GM12878 (cell line): ENCODE data around the gene MCAT. TPM values are rescaled to one million over a fixed set of nuclear protein-coding genes. Genes with fewer than 3 reads are reported as not detected.

Source experiments
- ATF7 ChIP-seq: fragments of 450-650 bp; IDR thresholded peaks from 2 replicates; pipeline ENCODE4 v1.6.1; 2016; ENCODE audit warnings: low read depth, mild to moderate bottlenecking
- CREB1 ChIP-seq: IDR thresholded peaks from 2 replicates; pipeline ENCODE4 v1.6.1; 2012; ENCODE audit warnings: low read depth, mild to moderate bottlenecking, inconsistent platforms
- CREM ChIP-seq: IDR thresholded peaks from 2 replicates; pipeline ENCODE4 v1.6.1; 2014; ENCODE audit warnings: antibody characterized with exemption, low read depth
- DPF2 ChIP-seq: fragments of 450-650 bp; IDR thresholded peaks from 2 replicates; pipeline ENCODE4 v1.6.1; 2017; ENCODE audit warnings: mild to moderate bottlenecking
- EED ChIP-seq: sonication (generic); IDR thresholded peaks from 2 replicates; pipeline ENCODE4 v1.6.1; 2016; ENCODE audit warnings: antibody characterized with exemption, low read depth
- EGR1 ChIP-seq, 2 experiments: IDR thresholded peaks; 1 replicate in 1 of 2; 2 replicates in 1 of 2; pipeline ENCODE4 v1.6.1; 2011 to 2012; ENCODE audit warnings: low read depth in 2 of 2, low read length in 2 of 2, borderline replicate concordance in 1 of 2, mild to moderate bottlenecking in 1 of 2, moderate library complexity in 1 of 2
- GABPA ChIP-seq: IDR thresholded peaks from 2 replicates; pipeline ENCODE4 v1.6.1; 2014; ENCODE audit warnings: antibody characterized with exemption, low read depth, mild to moderate bottlenecking, inconsistent platforms
- IKZF1 ChIP-seq: fragments of 450-650 bp; conservative IDR thresholded peaks from 2 replicates; pipeline ENCODE4 v1.6.1; 2017; ENCODE audit warnings: antibody characterized with exemption, mild to moderate bottlenecking
- IKZF2 ChIP-seq, 2 experiments: fragments of 450-650 bp; IDR thresholded peaks; 2 replicates each; pipeline ENCODE4 v1.6.1; 2017; ENCODE audit warnings: mild to moderate bottlenecking in 2 of 2, moderate library complexity in 2 of 2
- MEF2A ChIP-seq: IDR thresholded peaks from 2 replicates; pipeline ENCODE4 v1.6.1; 2011; ENCODE audit warnings: low read depth, mild to moderate bottlenecking, low read length, moderate library complexity; ENCODE audit not compliant: insufficient read depth
- NFYB ChIP-seq: IDR thresholded peaks from 2 replicates; pipeline ENCODE4 v1.6.1; 2011; ENCODE audit warnings: low read depth, mild to moderate bottlenecking, low read length, improper control_type of control experiment, moderate library complexity; ENCODE audit not compliant: insufficient read depth
- RB1 ChIP-seq: fragments of 450-650 bp; formaldehyde crosslinking; IDR thresholded peaks from 2 replicates; pipeline ENCODE4 v1.6.1; 2017; ENCODE audit warnings: mild to moderate bottlenecking, borderline replicate concordance
- RUNX3 ChIP-seq: IDR thresholded peaks from 2 replicates; pipeline ENCODE4 v1.6.1; 2012; ENCODE audit warnings: low read length, inconsistent platforms
- polyA plus RNA-seq, 11 experiments: library from polyadenylated mRNA; depleted of rRNA in 4 of 11; unstranded in 6 of 11; stranded (reverse) in 5 of 11; fragments of >200 nt; fragmentation: Nextera tagmentation in 4 of 11; fragmentation: Illumina TruSeq in 1 of 11; extraction: Ambion mirVana in 4 of 11; extraction: Trizol in 1 of 11; gene quantifications; 1 replicate in 1 of 11; 2 replicates in 10 of 11; pipeline versions ENCODE4 v1.2.1 to v1.2.3, GENCODE V29; 2011 to 2016; ENCODE audit warnings: inconsistent platforms in 2 of 11, missing spikeins in 2 of 11, low read depth in 1 of 11
- total RNA-seq, 4 experiments: library from RNA; depleted of rRNA in 3 of 4; stranded (reverse); fragments of >200 nt in 3 of 4; fragmentation: Illumina TruSeq in 1 of 4; extraction: Trizol in 1 of 4; gene quantifications; 2 replicates each; pipeline versions ENCODE4 v1.2.1 to v1.2.3, GENCODE V29; 2013 to 2021
- TF ChIP-seq, protein P1 (sequence below): fragments of 150-350 bp; IDR thresholded peaks from 2 replicates; pipeline ENCODE4 v1.6.1; 2016; ENCODE audit warnings: low read depth, low read length
- TF ChIP-seq, protein P2 (sequence below): IDR thresholded peaks from 2 replicates; pipeline ENCODE4 v1.6.1; 2012; ENCODE audit warnings: low read length, inconsistent platforms

MCAT gene
- total and polyA plus RNA-seq, 10 of the 15 experiments (the other 5 are each of a cell fraction or from before 2014, with no cell fraction given) = 3.6 to 29.1 (median 19.3) TPM

DNA sequence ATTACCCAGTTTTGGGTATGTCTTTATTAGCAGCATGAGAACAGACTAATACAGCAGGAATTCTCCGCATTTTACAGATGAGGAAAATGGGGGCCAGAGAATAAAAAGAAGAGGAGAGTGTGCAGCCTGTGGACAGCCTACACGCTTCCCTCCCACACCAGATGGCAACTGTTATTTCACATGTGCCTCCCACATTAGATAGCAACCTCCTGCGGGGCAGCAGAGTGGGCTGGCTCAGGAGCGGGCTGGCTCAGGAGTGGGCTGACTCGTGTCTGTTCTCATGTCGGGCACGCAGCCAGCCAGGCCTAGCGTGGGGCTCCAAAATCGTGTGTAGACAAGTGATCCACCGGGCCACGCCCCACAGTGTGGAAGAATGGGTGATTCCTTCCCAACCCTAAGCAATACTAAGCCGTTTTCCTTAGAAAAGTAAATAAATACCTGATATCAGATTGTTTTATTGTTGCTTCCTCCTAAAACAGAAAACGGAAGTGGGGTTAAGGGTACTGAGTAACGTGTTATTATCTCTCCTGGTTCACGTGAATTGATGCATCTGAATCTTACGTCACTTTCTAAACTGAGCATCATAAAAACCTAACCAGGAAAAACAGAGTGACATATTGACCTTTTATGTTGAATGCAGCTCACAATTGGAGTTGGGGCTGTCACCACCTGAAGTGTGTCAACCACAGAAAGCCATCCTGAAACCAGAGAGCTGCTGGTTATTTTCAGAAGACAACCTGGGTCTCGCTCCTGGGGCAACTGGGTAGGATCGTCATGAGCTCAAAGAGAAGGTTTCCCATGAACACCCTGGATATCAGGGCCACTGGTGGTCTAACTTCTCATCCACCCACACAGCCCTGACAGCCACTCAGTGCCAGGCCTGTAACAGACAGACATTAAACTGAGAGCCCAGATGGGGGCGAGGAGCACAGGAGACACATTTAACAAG, 57.3 kb downstream of the MCAT start (continued):
- TF ChIP-seq EED (peak; percentile 80), GABPA (0 out of 2 replicates have a peak, but pooled peaks have one; percentile 41), IKZF1 (peak; percentile 69), RUNX3 (peak; percentile 88), CREB1 (peak; percentile 86; the same call in 1 of the 2 replicates), CREM (peak; percentile 70; the same call in 1 of the 2 replicates), RB1 (no peak), DPF2 (0 out of 2 replicates have a peak, but pooled peaks have one; percentile 8), NFYB (no peak), ATF7 (peak; percentile 82), EGR1 (IDR thresholded peaks at IDR 0.05; ENCODE audit: borderline replicate concordance in 1 of 2, low read depth in 2 of 2, low read length in 2 of 2) (peak in 1 of 2 experiments; percentile 59; a peak in 1 of 3 replicates), IKZF2 (IDR thresholded peaks at IDR 0.05) (peak; percentile 63 to 65; a peak in 2 of 4 replicates), MEF2A (peak; percentile 71; the same call in 1 of the 2 replicates)
- TF ChIP-seq, protein P1, sequence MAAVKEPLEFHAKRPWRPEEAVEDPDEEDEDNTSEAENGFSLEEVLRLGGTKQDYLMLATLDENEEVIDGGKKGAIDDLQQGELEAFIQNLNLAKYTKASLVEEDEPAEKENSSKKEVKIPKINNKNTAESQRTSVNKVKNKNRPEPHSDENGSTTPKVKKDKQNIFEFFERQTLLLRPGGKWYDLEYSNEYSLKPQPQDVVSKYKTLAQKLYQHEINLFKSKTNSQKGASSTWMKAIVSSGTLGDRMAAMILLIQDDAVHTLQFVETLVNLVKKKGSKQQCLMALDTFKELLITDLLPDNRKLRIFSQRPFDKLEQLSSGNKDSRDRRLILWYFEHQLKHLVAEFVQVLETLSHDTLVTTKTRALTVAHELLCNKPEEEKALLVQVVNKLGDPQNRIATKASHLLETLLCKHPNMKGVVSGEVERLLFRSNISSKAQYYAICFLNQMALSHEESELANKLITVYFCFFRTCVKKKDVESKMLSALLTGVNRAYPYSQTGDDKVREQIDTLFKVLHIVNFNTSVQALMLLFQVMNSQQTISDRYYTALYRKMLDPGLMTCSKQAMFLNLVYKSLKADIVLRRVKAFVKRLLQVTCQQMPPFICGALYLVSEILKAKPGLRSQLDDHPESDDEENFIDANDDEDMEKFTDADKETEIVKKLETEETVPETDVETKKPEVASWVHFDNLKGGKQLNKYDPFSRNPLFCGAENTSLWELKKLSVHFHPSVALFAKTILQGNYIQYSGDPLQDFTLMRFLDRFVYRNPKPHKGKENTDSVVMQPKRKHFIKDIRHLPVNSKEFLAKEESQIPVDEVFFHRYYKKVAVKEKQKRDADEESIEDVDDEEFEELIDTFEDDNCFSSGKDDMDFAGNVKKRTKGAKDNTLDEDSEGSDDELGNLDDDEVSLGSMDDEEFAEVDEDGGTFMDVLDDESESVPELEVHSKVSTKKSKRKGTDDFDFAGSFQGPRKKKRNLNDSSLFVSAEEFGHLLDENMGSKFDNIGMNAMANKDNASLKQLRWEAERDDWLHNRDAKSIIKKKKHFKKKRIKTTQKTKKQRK = no peak
- TF ChIP-seq, protein P2, sequence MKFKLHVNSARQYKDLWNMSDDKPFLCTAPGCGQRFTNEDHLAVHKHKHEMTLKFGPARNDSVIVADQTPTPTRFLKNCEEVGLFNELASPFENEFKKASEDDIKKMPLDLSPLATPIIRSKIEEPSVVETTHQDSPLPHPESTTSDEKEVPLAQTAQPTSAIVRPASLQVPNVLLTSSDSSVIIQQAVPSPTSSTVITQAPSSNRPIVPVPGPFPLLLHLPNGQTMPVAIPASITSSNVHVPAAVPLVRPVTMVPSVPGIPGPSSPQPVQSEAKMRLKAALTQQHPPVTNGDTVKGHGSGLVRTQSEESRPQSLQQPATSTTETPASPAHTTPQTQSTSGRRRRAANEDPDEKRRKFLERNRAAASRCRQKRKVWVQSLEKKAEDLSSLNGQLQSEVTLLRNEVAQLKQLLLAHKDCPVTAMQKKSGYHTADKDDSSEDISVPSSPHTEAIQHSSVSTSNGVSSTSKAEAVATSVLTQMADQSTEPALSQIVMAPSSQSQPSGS = peak; percentile 70; the same call in 1 of the 2 replicates

Other genes starting within 250 kb of the MCAT start
- 26.4 and 27.5 TPM in 2 replicates for gene PACSIN2, start 128.2 kb downstream of the MCAT start, total RNA-seq (2014; rRNA removed)
- 42.1 and 45.9 TPM in 2 replicates for gene PACSIN2, start 128.2 kb downstream of the MCAT start, total RNA-seq (2014; rRNA removed; fragmentation: Illumina TruSeq; extraction: Trizol)
- 78.7 and 80.6 TPM in 2 replicates for gene PACSIN2, start 128.2 kb downstream of the MCAT start, total RNA-seq (2021)
- 57.4 and 67.7 TPM in 2 replicates for gene PACSIN2, start 128.2 kb downstream of the MCAT start, polyA plus RNA-seq (2011; rRNA removed)
- gene PACSIN2, start 128.2 kb downstream of the MCAT start, polyA plus RNA-seq (2014; fragmentation: Illumina TruSeq; extraction: Trizol) = 36.0 and 47.4 TPM in 2 replicates
- gene PACSIN2, start 128.2 kb downstream of the MCAT start, polyA plus RNA-seq (2014; fragmentation: Nextera tagmentation; extraction: Ambion mirVana) = 1 to 10 TPM in 1 of 2 experiments, under 1 TPM in 1; 0.93 to 1.6 TPM
- 53.9 and 60.0 TPM in 2 replicates for gene PACSIN2, start 128.2 kb downstream of the MCAT start, polyA plus RNA-seq (2014; rRNA removed)
- gene PACSIN2, start 128.2 kb downstream of the MCAT start, polyA plus RNA-seq (2016; fragmentation: Nextera tagmentation; extraction: Ambion mirVana) = 10 to 100 TPM; 46.3 to 49.5 TPM
- 2.8 and 3.4 TPM in 2 replicates for gene TTLL1, start 54.0 kb downstream of the MCAT start, total RNA-seq (2014; rRNA removed)
- 3.7 and 3.8 TPM in 2 replicates for gene TTLL1, start 54.0 kb downstream of the MCAT start, total RNA-seq (2014; rRNA removed; fragmentation: Illumina TruSeq; extraction: Trizol)
- 2.6 and 3.5 TPM in 2 replicates for gene TTLL1, start 54.0 kb downstream of the MCAT start, total RNA-seq (2021)
- gene TTLL1, start 54.0 kb downstream of the MCAT start, polyA plus RNA-seq (2011; rRNA removed) = 2.2 TPM in 2 replicates
- gene TTLL1, start 54.0 kb downstream of the MCAT start, polyA plus RNA-seq (2014; fragmentation: Illumina TruSeq; extraction: Trizol) = 4.8 and 5.6 TPM in 2 replicates
- under 1 TPM; 0.39 to 0.80 TPM for gene TTLL1, start 54.0 kb downstream of the MCAT start, polyA plus RNA-seq (2014; fragmentation: Nextera tagmentation; extraction: Ambion mirVana)
- gene TTLL1, start 54.0 kb downstream of the MCAT start, polyA plus RNA-seq (2014; rRNA removed) = 4.5 and 4.9 TPM in 2 replicates
- gene TTLL1, start 54.0 kb downstream of the MCAT start, polyA plus RNA-seq (2016; fragmentation: Nextera tagmentation; extraction: Ambion mirVana) = 1 to 10 TPM; 3.9 to 4.4 TPM
- gene BIK, start 32.6 kb downstream of the MCAT start, total RNA-seq (2014; rRNA removed) = 9.8 and 10.5 TPM in 2 replicates
- 2.7 TPM in 2 replicates for gene BIK, start 32.6 kb downstream of the MCAT start, total RNA-seq (2014; rRNA removed; fragmentation: Illumina TruSeq; extraction: Trizol)
- gene BIK, start 32.6 kb downstream of the MCAT start, total RNA-seq (2021) = 6.3 and 8.0 TPM in 2 replicates
- 0.16 and 0.33 TPM in 2 replicates for gene BIK, start 32.6 kb downstream of the MCAT start, polyA plus RNA-seq (2011; rRNA removed)
- 1.6 TPM in 1 of 2 replicates, not detected in the other for gene BIK, start 32.6 kb downstream of the MCAT start, polyA plus RNA-seq (2014; fragmentation: Illumina TruSeq; extraction: Trizol)
- 1 to 10 TPM; 1.4 to 1.5 TPM for gene BIK, start 32.6 kb downstream of the MCAT start, polyA plus RNA-seq (2014; fragmentation: Nextera tagmentation; extraction: Ambion mirVana)
- gene BIK, start 32.6 kb downstream of the MCAT start, polyA plus RNA-seq (2014; rRNA removed) = 7.5 TPM in 2 replicates
- gene BIK, start 32.6 kb downstream of the MCAT start, polyA plus RNA-seq (2016; fragmentation: Nextera tagmentation; extraction: Ambion mirVana) = 1 to 10 TPM; 5.1 to 5.6 TPM
- 41.3 and 50.5 TPM in 2 replicates for gene TSPO, start 8.2 kb upstream of the MCAT start, total RNA-seq (2014; rRNA removed)
- 4.9 and 6.6 TPM in 2 replicates for gene TSPO, start 8.2 kb upstream of the MCAT start, total RNA-seq (2014; rRNA removed; fragmentation: Illumina TruSeq; extraction: Trizol)
- 25.8 and 31.6 TPM in 2 replicates for gene TSPO, start 8.2 kb upstream of the MCAT start, total RNA-seq (2021)
- 6.1 and 11.7 TPM in 2 replicates for gene TSPO, start 8.2 kb upstream of the MCAT start, polyA plus RNA-seq (2011; rRNA removed)
- gene TSPO, start 8.2 kb upstream of the MCAT start, polyA plus RNA-seq (2014; fragmentation: Illumina TruSeq; extraction: Trizol) = 1.4 TPM in 1 of 2 replicates, not detected in the other
- 1 to 10 TPM; 1.8 to 3.4 TPM for gene TSPO, start 8.2 kb upstream of the MCAT start, polyA plus RNA-seq (2014; fragmentation: Nextera tagmentation; extraction: Ambion mirVana)
- gene TSPO, start 8.2 kb upstream of the MCAT start, polyA plus RNA-seq (2014; rRNA removed) = 41.1 and 46.8 TPM in 2 replicates
- gene TSPO, start 8.2 kb upstream of the MCAT start, polyA plus RNA-seq (2016; fragmentation: Nextera tagmentation; extraction: Ambion mirVana) = 10 to 100 TPM; 27.1 to 30.8 TPM
- 79.5 and 89.8 TPM in 2 replicates for gene TTLL12, start 43.7 kb upstream of the MCAT start, total RNA-seq (2014; rRNA removed)
- gene TTLL12, start 43.7 kb upstream of the MCAT start, total RNA-seq (2014; rRNA removed; fragmentation: Illumina TruSeq; extraction: Trizol) = 17.7 and 22.3 TPM in 2 replicates
- gene TTLL12, start 43.7 kb upstream of the MCAT start, total RNA-seq (2021) = 65.6 and 66.6 TPM in 2 replicates
- 4.9 and 14.9 TPM in 2 replicates for gene TTLL12, start 43.7 kb upstream of the MCAT start, polyA plus RNA-seq (2011; rRNA removed)
- gene TTLL12, start 43.7 kb upstream of the MCAT start, polyA plus RNA-seq (2014; fragmentation: Illumina TruSeq; extraction: Trizol) = 6.8 and 26.6 TPM in 2 replicates
- gene TTLL12, start 43.7 kb upstream of the MCAT start, polyA plus RNA-seq (2014; fragmentation: Nextera tagmentation; extraction: Ambion mirVana) = 1 to 10 TPM in 1 of 2 experiments, under 1 TPM in 1; 1.00 to 3.0 TPM
- 50.5 and 58.7 TPM in 2 replicates for gene TTLL12, start 43.7 kb upstream of the MCAT start, polyA plus RNA-seq (2014; rRNA removed)
- 10 to 100 TPM; 66.1 to 83.6 TPM for gene TTLL12, start 43.7 kb upstream of the MCAT start, polyA plus RNA-seq (2016; fragmentation: Nextera tagmentation; extraction: Ambion mirVana)
- gene SCUBE1, start 200.0 kb upstream of the MCAT start, total RNA-seq (2014; rRNA removed) = not detected in 2 replicates
- not detected in 2 replicates for gene SCUBE1, start 200.0 kb upstream of the MCAT start, total RNA-seq (2014; rRNA removed; fragmentation: Illumina TruSeq; extraction: Trizol)
- not detected in 2 replicates for gene SCUBE1, start 200.0 kb upstream of the MCAT start, total RNA-seq (2021)
- gene SCUBE1, start 200.0 kb upstream of the MCAT start, polyA plus RNA-seq (2011; rRNA removed) = not detected in 2 replicates
- not detected in 2 replicates for gene SCUBE1, start 200.0 kb upstream of the MCAT start, polyA plus RNA-seq (2014; fragmentation: Illumina TruSeq; extraction: Trizol)
- gene SCUBE1, start 200.0 kb upstream of the MCAT start, polyA plus RNA-seq (2014; fragmentation: Nextera tagmentation; extraction: Ambion mirVana) = not detected
- 0.01 TPM in 1 of 2 replicates, not detected in the other for gene SCUBE1, start 200.0 kb upstream of the MCAT start, polyA plus RNA-seq (2014; rRNA removed)
- gene SCUBE1, start 200.0 kb upstream of the MCAT start, polyA plus RNA-seq (2016; fragmentation: Nextera tagmentation; extraction: Ambion mirVana) = not detected